Body of pancreas (tissue), 4 donors: ENCODE measurements around the gene CD69.

ENCODE experiments used
- POLR2A ChIP-seq, 3 donors: fragments of 450-650 bp; IDR thresholded peaks; one replicate each; pipeline ENCODE4 v1.6.1; 2016; ENCODE audit warnings: antibody characterized with exemption in 3 of 3, mild to moderate bottlenecking in 2 of 3
- TF ChIP-seq, protein P1 (sequence below), 7 experiments: fragments of 450-650 bp in 4 of 7; fragments of 200-600 bp in 3 of 7; sonication (generic) in 3 of 7; IDR thresholded peaks; one replicate each; pipeline ENCODE4 v1.5.1; 2016 to 2019; ENCODE audit warnings: antibody characterized with exemption in 7 of 7

DNA sequence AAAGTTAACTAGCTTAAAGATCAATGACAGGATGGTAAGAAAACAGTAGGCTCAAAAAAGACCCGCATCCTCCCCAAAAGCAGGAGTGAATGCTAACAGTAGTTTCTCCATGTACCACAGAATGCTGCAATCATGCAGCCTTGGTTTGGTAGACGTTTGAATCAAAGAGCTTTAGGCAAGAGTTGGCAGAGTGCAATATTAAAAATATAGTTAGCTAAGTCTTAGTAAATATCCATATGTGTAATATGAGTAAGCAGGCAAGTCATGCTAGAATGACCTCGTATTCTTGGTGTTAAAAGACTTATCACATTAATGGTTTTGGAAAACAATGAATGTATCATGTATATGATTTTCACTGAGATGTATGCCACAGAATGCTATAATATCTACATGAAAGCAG lies 47.8 kb upstream of the CD69 start:
- TF ChIP-seq, protein P1, sequence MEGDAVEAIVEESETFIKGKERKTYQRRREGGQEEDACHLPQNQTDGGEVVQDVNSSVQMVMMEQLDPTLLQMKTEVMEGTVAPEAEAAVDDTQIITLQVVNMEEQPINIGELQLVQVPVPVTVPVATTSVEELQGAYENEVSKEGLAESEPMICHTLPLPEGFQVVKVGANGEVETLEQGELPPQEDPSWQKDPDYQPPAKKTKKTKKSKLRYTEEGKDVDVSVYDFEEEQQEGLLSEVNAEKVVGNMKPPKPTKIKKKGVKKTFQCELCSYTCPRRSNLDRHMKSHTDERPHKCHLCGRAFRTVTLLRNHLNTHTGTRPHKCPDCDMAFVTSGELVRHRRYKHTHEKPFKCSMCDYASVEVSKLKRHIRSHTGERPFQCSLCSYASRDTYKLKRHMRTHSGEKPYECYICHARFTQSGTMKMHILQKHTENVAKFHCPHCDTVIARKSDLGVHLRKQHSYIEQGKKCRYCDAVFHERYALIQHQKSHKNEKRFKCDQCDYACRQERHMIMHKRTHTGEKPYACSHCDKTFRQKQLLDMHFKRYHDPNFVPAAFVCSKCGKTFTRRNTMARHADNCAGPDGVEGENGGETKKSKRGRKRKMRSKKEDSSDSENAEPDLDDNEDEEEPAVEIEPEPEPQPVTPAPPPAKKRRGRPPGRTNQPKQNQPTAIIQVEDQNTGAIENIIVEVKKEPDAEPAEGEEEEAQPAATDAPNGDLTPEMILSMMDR (IDR thresholded peaks at IDR 0.05), result no peak
- TF ChIP-seq POLR2A (IDR thresholded peaks at IDR 0.05), result no peak
